A673 (cell line): ENCODE measurements around the gene TGM5. TPM values are rescaled to one million over a fixed set of nuclear protein-coding genes. Genes with fewer than 3 reads are reported as not detected.

Experiments
- BruUV-seq: library from RNA; stranded (reverse); fragments of 400-500 nt; replicated peaks from 2 replicates; lab custom pipeline; 2021; lab: Mats Ljungman, UMichigan
- CTCF ChIA-PET: fragments of 300-600 bp; sonication (Branson Sonifier 250); formaldehyde crosslinking; loops from one replicate; lab custom pipeline; 2022; ENCODE audit warnings: antibody characterized with exemption; lab: Charles Lee
- POLR2A ChIA-PET: fragments of 300-600 bp; sonication (Branson Sonifier 250); formaldehyde crosslinking; loops from one replicate; lab custom pipeline; 2022; ENCODE audit warnings: antibody characterized with exemption; ENCODE audit not compliant: low non-redundant PET; lab: Charles Lee
- DNase-seq: peaks from one replicate; pipeline ENCODE4 v3.0.0-alpha.2; 2015; ENCODE audit warnings: low spot score
- H3K27ac ChIP-seq: fragments of 200-600 bp; sonication (generic); 2 replicates; pipeline ENCODE4 v1.5.1; 2016; ENCODE audit warnings: mixed run types, low read depth, mild to moderate bottlenecking, mixed read lengths, antibody characterized with exemption, low read length; ENCODE audit not compliant: poor library complexity, severe bottlenecking
- H3K27me3 ChIP-seq: fragments of 200-600 bp; sonication (generic); replicated peaks from 2 replicates; pipeline ENCODE4 v1.6.1; 2017; ENCODE audit warnings: mixed run types, low read depth, mild to moderate bottlenecking, mixed read lengths, antibody characterized with exemption, low read length; ENCODE audit not compliant: insufficient read depth, poor library complexity
- H3K36me3 ChIP-seq: fragments of 200-600 bp; sonication (generic); 2 replicates; pipeline ENCODE4 v1.6.1; 2016; ENCODE audit warnings: mixed run types, mild to moderate bottlenecking, mixed read lengths, antibody characterized with exemption, low read length; ENCODE audit not compliant: insufficient read depth, poor library complexity, severe bottlenecking
- H3K4me1 ChIP-seq: fragments of 200-600 bp; sonication (generic); 2 replicates; pipeline ENCODE4 v1.6.1; 2017; ENCODE audit warnings: mixed run types, mild to moderate bottlenecking, mixed read lengths, antibody characterized with exemption, low read length; ENCODE audit not compliant: insufficient read depth, poor library complexity, severe bottlenecking
- H3K4me3 ChIP-seq: fragments of 200-600 bp; sonication (generic); 2 replicates; pipeline ENCODE4 v1.5.1; 2016; ENCODE audit warnings: low read depth, mixed run types, mild to moderate bottlenecking, mixed read lengths, low read length; ENCODE audit not compliant: poor library complexity, severe bottlenecking
- H3K9me3 ChIP-seq: fragments of 200-600 bp; sonication (generic); 2 replicates; pipeline ENCODE4 v1.6.1; 2016; ENCODE audit warnings: mixed run types, low read depth, mild to moderate bottlenecking, mixed read lengths, antibody characterized with exemption, low read length; ENCODE audit not compliant: poor library complexity, severe bottlenecking
- CTCF ChIP-seq: fragments of 300-800, 200-600 bp; sonication (generic); conservative IDR thresholded peaks from 2 replicates; pipeline ENCODE4 v1.5.1; 2017; ENCODE audit warnings: low read depth, mild to moderate bottlenecking, antibody characterized with exemption, low read length, moderate library complexity, mixed read lengths
- EZH2 ChIP-seq: fragments of 200-600 bp; sonication (generic); IDR thresholded peaks from 2 replicates; pipeline ENCODE4 v1.6.1; 2017; ENCODE audit warnings: borderline replicate concordance, low read depth, mild to moderate bottlenecking, mixed read lengths, antibody characterized with exemption, low read length; ENCODE audit not compliant: poor library complexity, severe bottlenecking
- intact Hi-C: fragments of 100-400 bp; cut with micrococcal nuclease; formaldehyde crosslinking; loops from one replicate; pipeline ENCODE4 v1.10.0; 2022; ENCODE audit not compliant: unreplicated experiment
- total RNA-seq: library from RNA; stranded (reverse); gene quantifications from 2 replicates; pipeline ENCODE4 v1.2.3, GENCODE V29; 2021

Gene TGM5
- total RNA-seq, 1 experiment from 2014 or later: not detected

DNA sequence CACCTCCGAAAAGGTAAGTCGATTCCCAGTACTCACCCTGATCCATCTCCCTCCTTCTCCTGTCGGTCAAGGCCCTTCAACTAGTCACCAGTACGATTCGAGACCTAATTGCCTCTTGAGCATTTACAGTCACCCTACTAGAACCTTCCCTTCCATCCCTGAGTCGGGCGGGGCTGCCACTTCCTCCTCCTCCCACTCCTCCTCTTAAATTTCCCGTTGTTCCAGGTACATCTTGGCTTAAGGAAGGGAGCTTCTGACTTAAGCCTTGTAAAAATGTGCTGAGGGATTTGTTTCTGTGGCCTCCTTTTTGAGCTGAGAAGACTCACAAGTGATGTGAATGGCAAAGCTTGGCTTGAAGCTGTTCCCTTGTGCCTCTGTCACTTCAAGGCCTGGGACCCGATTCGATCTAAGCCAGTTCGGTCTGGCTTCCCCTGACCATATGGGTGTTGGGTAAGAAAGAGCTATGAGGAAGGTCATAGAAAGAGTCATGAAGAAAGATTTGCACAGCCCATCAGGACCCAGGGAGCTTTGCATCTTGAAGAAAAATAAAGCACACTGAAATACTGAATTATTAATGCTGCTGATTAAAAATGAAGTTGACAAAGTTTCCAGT lies 35.6 kb upstream of the TGM5 start, which contains the start of gene TGM7:
Gene TGM7 (minus strand): TSS at position 51 of the 613 bp plus-strand sequence.
- ChIA-PET CTCF (no interaction called here), POLR2A (interaction anchor here (0.6 kb wide), 1 partner anchor 196 kb away, joined by 3 read pairs; no protein-coding TSS in a partner anchor)
- DNase-seq: no peak
- intact Hi-C loops: no loop called here
- BruUV-seq: no TSS peak
- no peak within 1 kb of the TSS for H3K27ac ChIP-seq
- no peak within 1 kb of the TSS for H3K4me3 ChIP-seq
- no peak for TF ChIP-seq EZH2
- TF ChIP-seq CTCF: no peak
- no peaks in the 10 kb centered on the region for H3K36me3 ChIP-seq
- no peaks in the 10 kb centered on the region for H3K4me1 ChIP-seq
- H3K9me3 ChIP-seq: no peaks in the 10 kb centered on the region
- peaks cover 27% of the 10 kb centered on the region for H3K27me3 ChIP-seq

GRCh38 chr15:43299884-43300283 lies 33.2 kb upstream of the TGM5 start:
- DNase-seq: no peak
- intact Hi-C loops: no loop called here
- H3K27ac ChIP-seq: no peak overlapping the region
- H3K4me3 ChIP-seq: no peak overlapping the region
- no peaks in the 10 kb centered on the region for H3K36me3 ChIP-seq
- H3K27me3 ChIP-seq: peaks cover 11% of the 10 kb centered on the region
- H3K9me3 ChIP-seq: no peaks in the 10 kb centered on the region
- CTCF ChIA-PET: no interaction called here
- POLR2A ChIA-PET: no interaction called here
- BruUV-seq: no TSS peak
- TF ChIP-seq CTCF (no peak), EZH2 (no peak)
- no peaks in the 10 kb centered on the region for H3K4me1 ChIP-seq

DNA sequence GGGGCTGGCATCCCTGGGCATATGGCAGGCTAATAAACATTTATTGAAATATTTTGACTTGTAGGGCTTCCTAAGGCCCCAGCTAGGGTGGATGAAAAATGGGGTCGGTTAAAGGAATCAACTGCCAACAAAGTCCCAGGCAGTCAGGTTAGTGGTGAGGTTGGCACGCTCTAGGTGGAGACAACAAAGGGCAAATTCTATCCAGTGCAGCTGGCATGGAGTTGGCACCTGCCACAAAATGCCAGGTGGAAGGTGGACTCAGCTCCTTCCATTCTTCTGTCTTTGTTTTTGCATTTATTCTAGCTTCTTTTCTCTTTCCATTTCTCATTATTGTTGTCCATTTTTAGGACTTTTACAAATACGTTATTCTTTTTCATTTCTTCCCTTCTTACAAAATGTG lies 32.7 kb upstream of the TGM5 start:
- DNase-seq: no peak
- no TSS peak for BruUV-seq
- Histone ChIP-seq H3K9me3 (no peaks in the 10 kb centered on the region), H3K27ac (no peak overlapping the region), H3K4me3 (no peak overlapping the region), H3K36me3 (no peaks in the 10 kb centered on the region), H3K4me1 (no peaks in the 10 kb centered on the region), H3K27me3 (peaks cover 11% of the 10 kb centered on the region)
- no peak for TF ChIP-seq EZH2
- TF ChIP-seq CTCF: no peak
- ChIA-PET POLR2A (no interaction called here), CTCF (no interaction called here)
- intact Hi-C loops: no loop called here
